ENCODE measurements around the gene ID2. TPM values are rescaled to one million over a fixed set of nuclear protein-coding genes. Genes with fewer than 3 reads are reported as not detected.

Gene ID2
- total RNA-seq, 1 experiment from 2014 or later: 2.1 TPM

GRCh38 chr2:8657423-8658062 lies 24.3 kb upstream of the ID2 start:
- in situ Hi-C loops (cut with HindIII; ENCODE audit: low pct_unique_long_range_greater_than_20kb, low sequenced_read_pairs) (no loop called here), intact Hi-C loops (cut with micrococcal nuclease; ENCODE audit: unreplicated experiment) (no loop called here)
- Histone ChIP-seq H3K36me3 (ENCODE audit: control insufficient read depth, insufficient read depth, low read length) (no peaks in the 10 kb centered on the region), H3K4me3 (ENCODE audit: low read depth in 2 of 2, low read length in 2 of 2) (no peak overlapping the region), H3K9me3 (ENCODE audit: control insufficient read depth, insufficient read depth, low read depth, low read length) (no peaks in the 10 kb centered on the region), H3K27me3 (ENCODE audit: control insufficient read depth, insufficient read depth, low read length) (no peaks in the 10 kb centered on the region), H3K4me1 (ENCODE audit: control insufficient read depth, insufficient read depth, low read length) (0 out of 2 replicates have a peak, but pooled peaks cover 1% of the 10 kb centered on the region), H3K27ac (ENCODE audit: low read length) (no peak overlapping the region)
- no TSS peak for BruUV-seq (replicated peaks)
- CTCF ChIA-PET: no interaction called here
- POLR2A ChIA-PET: no interaction called here
- DNase-seq (ENCODE audit: low read depth, low spot score) (no peak), ATAC-seq (no peak)
- TF ChIP-seq REST (IDR thresholded peaks at IDR 0.05; ENCODE audit: insufficient read depth in 1 of 2, low read depth in 2 of 2, low read length in 1 of 2) (no peak), SIN3A (IDR thresholded peaks at IDR 0.05; ENCODE audit: borderline replicate concordance, insufficient read depth, low read depth, low read length) (no peak), TCF7L2 (IDR thresholded peaks at IDR 0.05; ENCODE audit: low read depth, low read length) (no peak), POLR2AphosphoS5 (IDR thresholded peaks at IDR 0.05; ENCODE audit: low read depth, low read length) (no peak), CTCF (IDR thresholded peaks at IDR 0.05) (no peak)

GRCh38 chr2:8658064-8658862 lies 23.6 kb upstream of the ID2 start:
- ChIA-PET POLR2A (no interaction called here), CTCF (no interaction called here)
- H3K36me3 ChIP-seq (ENCODE audit: control insufficient read depth, insufficient read depth, low read length): no peaks in the 10 kb centered on the region
- H3K27me3 ChIP-seq (ENCODE audit: control insufficient read depth, insufficient read depth, low read length): no peaks in the 10 kb centered on the region
- H3K4me3 ChIP-seq (ENCODE audit: low read depth in 2 of 2, low read length in 2 of 2): no peak overlapping the region
- in situ Hi-C loops (cut with HindIII; ENCODE audit: low pct_unique_long_range_greater_than_20kb, low sequenced_read_pairs): no loop called here
- ATAC-seq: no peak
- no peak for TF ChIP-seq POLR2AphosphoS5 (IDR thresholded peaks at IDR 0.05; ENCODE audit: low read depth, low read length)
- no peak for TF ChIP-seq SIN3A (IDR thresholded peaks at IDR 0.05; ENCODE audit: borderline replicate concordance, insufficient read depth, low read depth, low read length)
- TF ChIP-seq CTCF (IDR thresholded peaks at IDR 0.05): no peak
- TF ChIP-seq TCF7L2 (IDR thresholded peaks at IDR 0.05; ENCODE audit: low read depth, low read length): no peak
- no peak for TF ChIP-seq REST (IDR thresholded peaks at IDR 0.05; ENCODE audit: insufficient read depth in 1 of 2, low read depth in 2 of 2, low read length in 1 of 2)
- no peak for DNase-seq (ENCODE audit: low read depth, low spot score)
- H3K27ac ChIP-seq (ENCODE audit: low read length): no peak overlapping the region
- intact Hi-C loops (cut with micrococcal nuclease; ENCODE audit: unreplicated experiment): no loop called here
- 0 out of 2 replicates have a peak, but pooled peaks cover 3% of the 10 kb centered on the region for H3K4me1 ChIP-seq (ENCODE audit: control insufficient read depth, insufficient read depth, low read length)
- no TSS peak for BruUV-seq (replicated peaks)
- no peaks in the 10 kb centered on the region for H3K9me3 ChIP-seq (ENCODE audit: control insufficient read depth, insufficient read depth, low read depth, low read length)
